Measurements from ENCODE around the gene ERBB4.

DNA sequence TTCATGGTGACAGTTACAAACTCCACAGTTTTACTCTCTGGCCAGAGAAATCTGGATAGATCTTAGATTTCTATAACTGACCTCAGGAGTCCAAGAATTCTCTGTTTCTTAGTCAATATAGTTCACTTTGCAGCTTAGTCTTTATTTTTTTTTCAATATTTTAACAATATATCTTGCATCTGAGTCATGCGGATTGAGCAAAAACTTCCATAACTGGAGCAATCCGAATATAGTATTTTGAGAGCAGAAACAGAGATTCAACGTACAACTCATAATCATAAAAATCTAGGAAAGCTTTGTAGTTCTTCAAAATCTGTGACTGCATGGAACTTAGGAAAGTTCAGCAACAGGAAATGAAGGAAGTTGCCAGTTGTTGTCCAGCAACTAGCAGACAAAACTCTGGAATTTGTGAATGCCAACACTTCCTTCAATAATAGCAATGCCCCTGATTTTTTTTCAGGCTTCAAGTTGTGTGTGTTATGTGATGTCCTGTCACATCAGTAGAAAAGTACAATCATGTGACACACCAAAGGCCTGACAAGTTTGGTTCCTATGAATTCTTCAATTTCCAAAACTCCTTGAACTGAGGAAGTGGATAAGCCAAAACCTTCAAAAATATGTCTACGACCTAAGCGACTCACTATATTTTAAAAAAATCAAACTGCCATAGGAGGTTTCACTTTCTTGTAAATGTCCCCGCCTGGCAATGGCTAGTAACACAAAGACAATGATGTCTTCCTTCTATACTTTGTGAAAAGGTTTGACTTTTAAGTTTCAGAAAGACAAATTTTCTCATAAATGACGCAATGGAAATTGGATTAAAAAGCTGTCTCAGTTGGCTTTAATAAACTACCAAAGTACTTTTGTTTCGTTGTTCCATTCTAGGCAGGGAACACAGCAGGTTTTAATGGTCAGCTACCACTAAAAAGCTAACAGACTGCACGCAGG, 510.6 kb downstream of the ERBB4 start:
- TF ChIP-seq EP300 (IDR thresholded peaks at IDR 0.05), result no peak
- TF ChIP-seq, protein P1, sequence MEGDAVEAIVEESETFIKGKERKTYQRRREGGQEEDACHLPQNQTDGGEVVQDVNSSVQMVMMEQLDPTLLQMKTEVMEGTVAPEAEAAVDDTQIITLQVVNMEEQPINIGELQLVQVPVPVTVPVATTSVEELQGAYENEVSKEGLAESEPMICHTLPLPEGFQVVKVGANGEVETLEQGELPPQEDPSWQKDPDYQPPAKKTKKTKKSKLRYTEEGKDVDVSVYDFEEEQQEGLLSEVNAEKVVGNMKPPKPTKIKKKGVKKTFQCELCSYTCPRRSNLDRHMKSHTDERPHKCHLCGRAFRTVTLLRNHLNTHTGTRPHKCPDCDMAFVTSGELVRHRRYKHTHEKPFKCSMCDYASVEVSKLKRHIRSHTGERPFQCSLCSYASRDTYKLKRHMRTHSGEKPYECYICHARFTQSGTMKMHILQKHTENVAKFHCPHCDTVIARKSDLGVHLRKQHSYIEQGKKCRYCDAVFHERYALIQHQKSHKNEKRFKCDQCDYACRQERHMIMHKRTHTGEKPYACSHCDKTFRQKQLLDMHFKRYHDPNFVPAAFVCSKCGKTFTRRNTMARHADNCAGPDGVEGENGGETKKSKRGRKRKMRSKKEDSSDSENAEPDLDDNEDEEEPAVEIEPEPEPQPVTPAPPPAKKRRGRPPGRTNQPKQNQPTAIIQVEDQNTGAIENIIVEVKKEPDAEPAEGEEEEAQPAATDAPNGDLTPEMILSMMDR (IDR thresholded peaks at IDR 0.05), result no peak
